Ishikawa (cell line): ENCODE data around the gene KLHL34.

Source experiments
- CREB1 ChIP-seq: IDR thresholded peaks from 2 replicates; pipeline ENCODE4 v1.6.1; 2012; ENCODE audit warnings: low read depth
- MAX ChIP-seq: IDR thresholded peaks from 2 replicates; pipeline ENCODE4 v1.6.1; 2012
- TAF1 ChIP-seq: IDR thresholded peaks from 2 replicates; pipeline ENCODE4 v1.6.1; 2012; ENCODE audit warnings: low read depth, mild to moderate bottlenecking
- YY1 ChIP-seq: IDR thresholded peaks from 2 replicates; pipeline ENCODE4 v1.6.1; 2012; ENCODE audit warnings: low read depth

- TF ChIP-seq YY1 (no peak), TAF1 (no peak), MAX (no peak), CREB1 (no peak)
These were observed 19.8 kb downstream of the KLHL34 start for GRCh38 chrX:21638311-21638710.
